GM10248 (cell line): Measurements from ENCODE around the gene RNASE1.

Source experiments
- CTCF ChIA-PET: fragments of 300-600 bp; sonication (Branson Sonifier 250); formaldehyde crosslinking; extraction: SDS; loops from one replicate; lab custom pipeline; 2021; ENCODE audit warnings: antibody characterized with exemption; lab: Yijun Ruan, JAX
- POLR2A ChIA-PET: fragments of 350-650 bp; sonication (Branson Sonifier 250); formaldehyde crosslinking; extraction: SDS; loops from one replicate; lab custom pipeline; 2020; ENCODE audit warnings: antibody characterized with exemption; lab: Yijun Ruan, JAX
- DNase-seq: peaks from one replicate; pipeline ENCODE4 v3.0.0; 2012; ENCODE audit errors: extremely low spot score
- TF ChIP-seq, protein P1 (sequence below): IDR thresholded peaks from 2 replicates; pipeline ENCODE4 v1.5.1; 2012; ENCODE audit warnings: mild to moderate bottlenecking, low read depth; ENCODE audit errors: extremely low read depth, missing control alignments, control extremely low read depth

RNASE1 gene

DNA sequence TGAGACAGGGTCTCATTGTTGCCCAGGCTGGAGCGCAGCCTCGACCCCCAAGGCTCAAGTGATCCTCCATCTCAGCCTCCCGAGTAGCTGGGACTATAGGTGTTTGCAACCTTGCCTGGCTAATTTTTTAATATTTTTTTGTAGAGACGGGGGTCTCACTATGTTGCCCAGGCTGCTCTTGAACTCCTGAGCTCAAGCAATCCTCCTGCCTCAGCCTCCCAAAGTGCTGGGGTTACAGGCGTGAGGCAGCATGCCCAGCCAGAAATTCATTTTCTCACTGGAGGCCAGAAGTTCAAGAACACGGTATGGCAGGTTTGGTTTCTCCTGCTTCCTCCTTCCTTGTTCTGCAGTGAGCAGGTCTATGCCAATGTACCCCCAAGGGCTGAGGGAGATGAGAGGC lies 3.7 kb downstream of the RNASE1 start:
- ChIA-PET POLR2A (no interaction called here), CTCF (interaction anchor here (1.2 to 1.3 kb wide), 2 partner anchors 11 to 59 kb away, joined by 3 to 4 read pairs; no protein-coding TSS in a partner anchor)
- TF ChIP-seq, protein P1, sequence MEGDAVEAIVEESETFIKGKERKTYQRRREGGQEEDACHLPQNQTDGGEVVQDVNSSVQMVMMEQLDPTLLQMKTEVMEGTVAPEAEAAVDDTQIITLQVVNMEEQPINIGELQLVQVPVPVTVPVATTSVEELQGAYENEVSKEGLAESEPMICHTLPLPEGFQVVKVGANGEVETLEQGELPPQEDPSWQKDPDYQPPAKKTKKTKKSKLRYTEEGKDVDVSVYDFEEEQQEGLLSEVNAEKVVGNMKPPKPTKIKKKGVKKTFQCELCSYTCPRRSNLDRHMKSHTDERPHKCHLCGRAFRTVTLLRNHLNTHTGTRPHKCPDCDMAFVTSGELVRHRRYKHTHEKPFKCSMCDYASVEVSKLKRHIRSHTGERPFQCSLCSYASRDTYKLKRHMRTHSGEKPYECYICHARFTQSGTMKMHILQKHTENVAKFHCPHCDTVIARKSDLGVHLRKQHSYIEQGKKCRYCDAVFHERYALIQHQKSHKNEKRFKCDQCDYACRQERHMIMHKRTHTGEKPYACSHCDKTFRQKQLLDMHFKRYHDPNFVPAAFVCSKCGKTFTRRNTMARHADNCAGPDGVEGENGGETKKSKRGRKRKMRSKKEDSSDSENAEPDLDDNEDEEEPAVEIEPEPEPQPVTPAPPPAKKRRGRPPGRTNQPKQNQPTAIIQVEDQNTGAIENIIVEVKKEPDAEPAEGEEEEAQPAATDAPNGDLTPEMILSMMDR = no peak
- DNase-seq = no peak

DNA sequence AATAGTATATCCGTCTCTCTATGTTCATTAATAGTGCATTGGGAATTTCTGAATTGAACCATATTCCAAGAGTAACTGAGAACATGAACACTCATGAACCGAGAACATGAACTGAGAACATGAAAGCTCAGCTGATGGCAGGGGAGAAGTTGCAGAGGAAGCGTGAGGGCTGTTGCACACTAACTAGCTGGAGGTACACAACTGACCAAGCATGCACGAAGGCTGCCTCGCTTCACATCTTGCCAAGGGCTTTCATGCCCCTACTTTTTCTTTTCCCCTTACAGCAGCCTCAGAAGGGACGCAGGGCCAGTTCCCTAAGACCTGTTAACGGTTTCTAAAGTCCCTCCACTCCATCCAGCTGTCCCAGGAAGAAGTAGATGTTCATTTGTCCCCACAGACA lies 4.3 kb downstream of the RNASE1 start:
- ChIA-PET CTCF (interaction anchor here (1.2 kb wide), 1 partner anchor 12 kb away, joined by 4 read pairs; no protein-coding TSS in a partner anchor), POLR2A (no interaction called here)
- TF ChIP-seq, protein P1 = no peak
- DNase-seq = no peak

DNA sequence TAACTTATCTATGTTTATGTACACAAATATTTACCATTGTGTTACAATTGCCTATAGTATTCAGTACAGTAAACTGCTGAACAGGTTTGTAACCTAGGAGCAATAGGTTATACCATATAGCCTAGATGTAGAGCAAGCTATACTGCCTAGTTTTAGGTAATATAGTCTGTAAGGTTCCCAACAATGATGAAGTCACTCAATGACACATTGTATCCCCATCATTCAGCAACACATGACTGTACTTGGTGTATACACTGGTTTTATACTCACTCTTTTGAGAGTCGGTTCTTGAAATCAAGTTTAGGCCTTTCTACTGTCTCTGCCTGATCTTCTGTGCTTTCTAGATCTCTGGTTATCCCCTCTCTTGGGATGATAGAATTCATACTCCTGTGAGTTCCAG lies 5.5 kb downstream of the RNASE1 start:
- ChIA-PET CTCF (interaction anchor here (0.9 to 1.0 kb wide), 2 partner anchors 12 to 40 kb away, joined by 3 read pairs; no protein-coding TSS in a partner anchor), POLR2A (no interaction called here)
- TF ChIP-seq, protein P1 = no peak
- DNase-seq = no peak

DNA sequence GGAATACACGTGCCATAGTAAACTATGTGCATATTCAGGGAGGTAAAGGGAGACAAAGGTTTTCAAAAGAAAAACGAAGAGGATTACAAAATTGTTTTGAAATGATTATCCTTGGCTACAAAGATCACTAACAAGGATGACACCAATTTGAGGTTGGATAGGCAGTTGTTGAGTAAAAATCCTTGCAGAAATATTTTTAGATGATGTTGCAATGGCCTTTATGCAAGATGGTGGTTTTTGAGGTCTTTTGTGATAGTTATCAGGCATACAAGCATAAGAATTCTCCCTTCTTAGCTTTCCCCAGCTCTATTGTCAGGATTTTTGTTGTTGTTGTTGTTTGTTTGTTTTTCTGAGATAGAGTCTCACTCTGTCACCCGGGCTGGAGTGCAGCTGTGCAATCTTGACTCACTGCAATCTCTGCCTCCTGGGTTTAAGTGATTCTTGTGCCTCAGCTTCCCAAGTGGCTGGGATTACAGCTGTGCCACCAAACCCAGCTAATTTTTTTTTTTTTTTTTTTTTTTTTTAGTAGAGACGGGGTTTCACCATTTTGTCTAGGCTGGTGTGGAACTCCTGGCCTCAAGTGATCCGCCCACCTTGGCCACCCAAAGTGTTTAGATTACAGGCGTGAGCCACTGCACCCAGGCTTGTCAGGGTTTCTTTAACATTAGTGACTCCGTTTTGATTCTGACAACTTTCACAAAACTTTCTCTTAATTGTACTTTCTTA lies 7.8 kb downstream of the RNASE1 start:
- TF ChIP-seq, protein P1 = no peak
- ChIA-PET POLR2A (no interaction called here), CTCF (no interaction called here)
- no peak for DNase-seq

DNA sequence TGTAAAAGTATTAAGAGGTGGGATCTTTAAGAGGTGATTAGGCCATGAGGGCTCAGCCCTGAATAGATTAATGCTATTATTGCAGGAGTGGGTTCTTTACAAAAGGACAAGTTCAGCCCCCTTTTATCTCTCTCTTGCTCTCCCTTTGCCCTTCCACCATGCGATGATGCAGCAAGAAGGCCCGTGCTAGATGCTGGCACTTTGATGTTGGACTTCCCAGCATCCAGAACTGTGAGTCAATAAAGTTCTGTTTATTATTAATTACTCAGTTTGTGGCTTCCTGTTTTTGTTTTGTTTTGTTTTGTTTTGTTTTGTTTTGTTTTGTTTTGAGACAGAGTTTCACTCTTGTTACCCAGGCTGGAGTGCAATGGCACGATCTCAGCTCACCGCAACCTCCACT lies 10.1 kb downstream of the RNASE1 start:
- TF ChIP-seq, protein P1 = no peak
- ChIA-PET CTCF (no interaction called here), POLR2A (no interaction called here)

DNA sequence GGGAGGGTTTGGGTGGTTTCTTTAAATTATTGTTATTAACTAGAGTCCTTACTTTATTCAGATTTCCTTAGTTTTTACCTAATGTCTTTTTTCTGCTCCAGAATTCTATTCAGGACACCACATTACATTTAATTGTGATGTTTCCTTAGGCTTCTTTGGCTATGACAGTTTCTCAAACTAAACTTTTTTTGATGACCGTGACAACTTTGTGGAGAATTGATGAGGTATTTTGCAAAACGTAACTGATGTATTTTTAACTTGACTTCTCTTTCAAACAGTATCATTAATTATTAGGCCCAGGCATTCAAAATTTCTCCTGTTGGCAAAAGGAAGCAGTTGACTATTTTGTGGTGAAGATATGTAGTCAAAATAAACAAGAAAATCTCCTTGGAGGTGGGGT lies 11.0 kb downstream of the RNASE1 start:
- DNase-seq = no peak
- ChIA-PET CTCF (interaction anchor here (1.4 kb wide), 1 partner anchor 10 kb away, joined by 4 read pairs; no protein-coding TSS in a partner anchor), POLR2A (no interaction called here)
- TF ChIP-seq, protein P1 = no peak

More for the DNA sequence above, 10.1 kb downstream of the RNASE1 start:
- no peak for DNase-seq
